IPS DF 6.9 (cell line): ENCODE data around the gene CABLES1.

ENCODE experiments used
- DNase-seq: peaks from one replicate; pipeline ENCODE4 v3.0.0-alpha.2; 2013; ENCODE audit warnings: low read depth, low spot score
- H3K27ac ChIP-seq: one replicate; pipeline ENCODE4 v1.5.1; 2013; ENCODE audit warnings: low read length, control low read depth
- H3K27me3 ChIP-seq: 2 replicates; pipeline ENCODE4 v1.6.1; 2013; ENCODE audit warnings: mild to moderate bottlenecking, low read length; ENCODE audit not compliant: control insufficient read depth, insufficient read depth
- H3K36me3 ChIP-seq: 2 replicates; pipeline ENCODE4 v1.6.1; 2013; ENCODE audit warnings: low read length; ENCODE audit not compliant: control insufficient read depth, insufficient read depth
- H3K4me1 ChIP-seq: 2 replicates; pipeline ENCODE4 v1.6.1; 2013; ENCODE audit warnings: low read length; ENCODE audit not compliant: control insufficient read depth, insufficient read depth
- H3K4me3 ChIP-seq: 2 replicates; pipeline ENCODE4 v1.5.1; 2013; ENCODE audit warnings: mild to moderate bottlenecking, low read length
- H3K9me3 ChIP-seq: 2 replicates; pipeline ENCODE4 v1.6.1; 2013; ENCODE audit warnings: low read length, inconsistent platforms; ENCODE audit not compliant: control insufficient read depth, insufficient read depth
- WGBS: extraction: QIAGEN DNeasy Blood & Tissue Kit; methylation state at CpG from one replicate; pipeline ENCODE4 v1.1.7; 2013; ENCODE audit warnings: mixed read lengths, missing lambda C conversion rate; ENCODE audit not compliant: insufficient read length, insufficient coverage; 5-methylcytosine and 5-hydroxymethylcytosine counted together

The CABLES1 gene

DNA sequence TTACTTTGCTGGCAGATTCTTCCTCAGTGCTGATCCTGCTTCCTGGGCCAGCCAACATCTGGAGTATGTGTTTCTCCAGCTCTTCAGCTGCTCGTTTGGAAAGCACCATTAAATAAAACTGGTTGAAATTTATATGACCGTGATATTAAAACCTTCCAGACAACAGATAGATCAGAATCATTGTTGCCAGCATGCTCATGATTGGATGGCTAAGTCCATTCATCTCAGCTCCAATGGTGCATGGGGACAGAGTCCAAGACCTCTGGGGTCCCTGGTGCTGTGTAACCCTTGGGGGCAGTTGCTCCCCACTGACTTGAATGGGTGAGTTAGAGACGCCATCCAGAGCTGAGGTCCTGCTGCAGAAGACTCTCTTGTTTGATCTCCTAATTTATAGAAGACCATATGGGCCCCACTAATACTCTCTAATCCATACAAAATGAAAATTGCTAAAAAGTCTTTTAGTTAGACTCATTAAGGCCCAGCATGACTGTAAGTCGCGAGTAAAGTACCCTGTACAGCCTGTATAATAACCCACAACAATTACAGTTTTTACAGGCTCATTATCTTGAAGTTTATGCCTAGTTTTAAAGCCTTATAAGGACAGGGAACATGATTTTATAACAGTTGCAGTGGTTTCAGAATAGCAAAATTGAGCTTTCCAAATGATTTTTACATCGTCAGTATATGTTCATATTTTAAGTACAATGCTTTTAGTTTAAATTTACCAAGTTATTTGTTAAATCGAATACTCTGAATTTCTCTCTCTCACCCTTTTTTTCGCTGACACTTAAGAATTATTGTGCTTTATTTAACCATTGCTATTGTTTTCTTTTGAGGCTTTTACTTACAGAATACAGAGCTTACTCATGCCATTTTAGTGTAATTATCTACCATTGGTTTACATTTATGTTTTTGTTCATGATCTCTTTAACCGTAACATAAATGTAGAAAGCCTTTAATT lies 60.0 kb downstream of the CABLES1 start:
- H3K27ac ChIP-seq = no peak overlapping the region
- peaks cover 2% of the 10 kb centered on the region; the same call in 1 of the 2 replicates for H3K36me3 ChIP-seq
- H3K4me3 ChIP-seq = no peak overlapping the region
- no peaks in the 10 kb centered on the region for H3K9me3 ChIP-seq
- no peaks in the 10 kb centered on the region for H3K27me3 ChIP-seq
- no peak for DNase-seq
- peaks cover 3% of the 10 kb centered on the region; the same call in 1 of the 2 replicates for H3K4me1 ChIP-seq
- WGBS = no CpG with 5 or more reads among the region's 9 CpGs

DNA sequence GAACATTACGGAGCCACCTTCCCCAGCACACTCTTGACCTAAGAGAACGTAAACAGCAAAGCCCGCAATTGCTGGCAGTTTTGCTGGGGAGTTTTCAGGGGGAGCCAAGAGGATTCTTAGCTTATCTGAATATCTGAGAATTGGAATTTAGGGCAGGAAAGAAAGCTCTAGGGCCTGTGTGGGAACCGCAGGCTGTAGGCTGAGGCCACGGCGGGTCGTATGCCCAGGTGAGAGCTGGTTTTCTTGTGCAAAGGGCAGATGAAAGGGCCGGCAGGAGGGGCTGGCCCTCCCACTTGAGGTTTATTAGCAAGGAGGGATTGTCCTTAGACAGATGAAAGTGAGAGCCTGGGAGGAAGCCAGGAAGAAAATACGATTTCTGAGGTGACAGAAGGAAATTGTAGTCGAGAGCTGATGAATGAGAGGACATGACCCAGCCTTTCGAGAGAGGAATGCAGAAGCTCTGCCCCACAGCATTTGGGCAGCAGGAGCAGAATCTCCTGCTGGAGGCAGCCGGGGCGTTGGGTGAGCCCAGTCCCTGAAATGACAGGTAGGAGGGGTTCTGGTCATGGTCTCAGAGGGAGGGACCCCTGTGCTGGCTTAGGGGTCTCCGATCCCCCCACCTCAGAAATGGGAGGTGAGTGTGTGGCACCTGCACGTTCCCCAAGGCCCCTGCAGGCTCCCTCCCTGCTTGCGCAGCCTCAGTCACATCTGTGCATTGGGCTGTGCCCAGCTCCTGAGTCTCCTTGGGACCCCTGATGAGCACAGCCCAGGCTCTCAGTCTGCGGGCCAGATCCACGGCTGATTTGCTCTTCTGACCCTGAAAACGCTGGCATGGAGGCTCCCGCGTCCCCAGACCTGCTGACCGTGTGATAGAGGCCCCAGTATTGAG lies 61.1 kb downstream of the CABLES1 start:
- no CpG with 5 or more reads among the region's 22 CpGs for WGBS
- Histone ChIP-seq H3K36me3 (peaks cover 2% of the 10 kb centered on the region; the same call in 1 of the 2 replicates), H3K9me3 (no peaks in the 10 kb centered on the region), H3K27me3 (no peaks in the 10 kb centered on the region), H3K4me3 (no peak overlapping the region), H3K27ac (no peak overlapping the region), H3K4me1 (peaks cover 3% of the 10 kb centered on the region; the same call in 1 of the 2 replicates)
- peak; percentile 16 for DNase-seq

- peaks cover 4% of the 10 kb centered on the region for H3K4me1 ChIP-seq
- whole genome bisulfite sequencing = no CpG with 5 or more reads among the region's 5 CpGs
Observed at GRCh38 chr18:23198217-23198845, 63.0 kb downstream of the CABLES1 start.

DNA sequence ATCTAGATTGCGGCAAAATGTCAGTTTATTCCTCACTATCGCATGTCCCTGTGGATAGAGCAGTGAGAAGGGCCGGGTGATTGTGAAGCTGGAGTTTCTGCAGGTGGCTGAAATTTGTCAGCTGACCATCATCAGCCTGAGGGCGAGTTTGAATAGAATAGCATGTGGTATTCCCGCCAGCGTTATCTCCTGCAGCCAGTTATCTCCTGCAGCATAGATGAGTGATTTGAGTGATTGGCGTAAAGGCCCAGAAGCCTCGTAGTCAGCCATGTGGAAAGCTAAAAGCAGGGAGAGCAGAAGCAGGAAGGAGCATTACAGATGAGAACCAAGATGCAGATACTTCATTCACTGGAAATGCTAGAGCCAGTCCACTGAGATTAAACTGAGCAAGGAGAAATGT lies 65.5 kb downstream of the CABLES1 start:
- no peaks in the 10 kb centered on the region for H3K27me3 ChIP-seq
- H3K9me3 ChIP-seq = no peaks in the 10 kb centered on the region
- no peak overlapping the region for H3K27ac ChIP-seq
- no CpG with 5 or more reads among the region's 8 CpGs for WGBS
- peaks cover 3% of the 10 kb centered on the region for H3K4me1 ChIP-seq
- H3K36me3 ChIP-seq = no peaks in the 10 kb centered on the region
- H3K4me3 ChIP-seq = no peak overlapping the region
- DNase-seq = no peak

More at GRCh38 chr18:23198217-23198845, 63.0 kb downstream of the CABLES1 start:
- Histone ChIP-seq H3K27ac (no peak overlapping the region), H3K9me3 (no peaks in the 10 kb centered on the region), H3K36me3 (peaks cover 2% of the 10 kb centered on the region; the same call in 1 of the 2 replicates), H3K4me3 (no peak overlapping the region), H3K27me3 (no peaks in the 10 kb centered on the region)
- no peak for DNase-seq

GRCh38 chr18:23201741-23202140 lies 66.5 kb downstream of the CABLES1 start:
- DNase-seq = no peak
- WGBS = 100% methylated on average over 1 of the region's 10 CpGs
- Histone ChIP-seq H3K27me3 (no peaks in the 10 kb centered on the region), H3K9me3 (no peaks in the 10 kb centered on the region), H3K4me1 (peaks cover 1% of the 10 kb centered on the region; the same call in 1 of the 2 replicates), H3K36me3 (no peaks in the 10 kb centered on the region), H3K4me3 (no peak overlapping the region), H3K27ac (no peak overlapping the region)

GRCh38 chr18:23203891-23204432 lies 68.7 kb downstream of the CABLES1 start:
- no peak overlapping the region for H3K27ac ChIP-seq
- WGBS = no CpG with 5 or more reads among the region's 15 CpGs
- H3K27me3 ChIP-seq = no peaks in the 10 kb centered on the region
- no peaks in the 10 kb centered on the region for H3K9me3 ChIP-seq
- no peak for DNase-seq
- peaks cover 2% of the 10 kb centered on the region; the same call in 1 of the 2 replicates for H3K36me3 ChIP-seq
- peaks cover 1% of the 10 kb centered on the region; the same call in 1 of the 2 replicates for H3K4me1 ChIP-seq
- H3K4me3 ChIP-seq = no peak overlapping the region

DNA sequence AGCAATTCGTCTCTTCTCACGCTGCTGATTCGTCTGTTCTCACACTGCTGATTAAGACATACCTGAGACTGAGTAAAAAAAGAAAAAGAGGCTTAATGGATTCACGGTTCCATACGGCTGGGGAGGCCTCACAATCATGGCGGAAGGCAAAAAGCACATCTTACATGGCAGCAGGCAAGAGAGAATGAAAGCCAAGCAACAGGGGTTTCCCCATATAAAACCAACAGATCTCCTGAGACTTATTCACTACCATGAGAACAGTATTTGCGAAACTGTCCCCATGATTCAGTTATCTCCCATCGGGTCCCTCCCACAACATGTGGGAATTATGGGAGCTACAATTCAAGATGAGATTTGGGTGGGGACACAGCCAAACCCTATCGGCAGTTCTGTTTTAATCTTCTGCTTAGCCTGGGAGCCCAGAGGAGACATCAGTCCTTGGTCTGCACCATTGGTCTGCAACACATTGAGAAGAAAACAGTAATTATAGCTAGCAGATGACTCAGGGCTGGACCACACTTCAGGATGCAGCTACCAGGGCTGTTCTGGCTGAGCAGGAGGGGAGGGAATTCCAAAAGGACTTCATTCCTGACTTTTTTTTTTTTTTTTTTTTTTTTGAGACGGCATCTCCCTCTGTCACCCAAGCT lies 69.4 kb downstream of the CABLES1 start:
- no peak overlapping the region for H3K4me3 ChIP-seq
- peaks cover 2% of the 10 kb centered on the region; the same call in 1 of the 2 replicates for H3K36me3 ChIP-seq
- H3K27me3 ChIP-seq = no peaks in the 10 kb centered on the region
- WGBS = no CpG with 5 or more reads among the region's 10 CpGs
- no peaks in the 10 kb centered on the region for H3K9me3 ChIP-seq
- H3K4me1 ChIP-seq = peaks cover 1% of the 10 kb centered on the region; the same call in 1 of the 2 replicates
- no peak overlapping the region for H3K27ac ChIP-seq
- no peak for DNase-seq

GRCh38 chr18:23205980-23206379 lies 70.7 kb downstream of the CABLES1 start:
- H3K36me3 ChIP-seq = peaks cover 2% of the 10 kb centered on the region; the same call in 1 of the 2 replicates
- H3K27me3 ChIP-seq = no peaks in the 10 kb centered on the region
- H3K4me3 ChIP-seq = no peak overlapping the region
- DNase-seq = no peak
- H3K4me1 ChIP-seq = peaks cover 1% of the 10 kb centered on the region; the same call in 1 of the 2 replicates
- H3K9me3 ChIP-seq = no peaks in the 10 kb centered on the region
- no peak overlapping the region for H3K27ac ChIP-seq
- no CpG with 5 or more reads among the region's 9 CpGs for WGBS

DNA sequence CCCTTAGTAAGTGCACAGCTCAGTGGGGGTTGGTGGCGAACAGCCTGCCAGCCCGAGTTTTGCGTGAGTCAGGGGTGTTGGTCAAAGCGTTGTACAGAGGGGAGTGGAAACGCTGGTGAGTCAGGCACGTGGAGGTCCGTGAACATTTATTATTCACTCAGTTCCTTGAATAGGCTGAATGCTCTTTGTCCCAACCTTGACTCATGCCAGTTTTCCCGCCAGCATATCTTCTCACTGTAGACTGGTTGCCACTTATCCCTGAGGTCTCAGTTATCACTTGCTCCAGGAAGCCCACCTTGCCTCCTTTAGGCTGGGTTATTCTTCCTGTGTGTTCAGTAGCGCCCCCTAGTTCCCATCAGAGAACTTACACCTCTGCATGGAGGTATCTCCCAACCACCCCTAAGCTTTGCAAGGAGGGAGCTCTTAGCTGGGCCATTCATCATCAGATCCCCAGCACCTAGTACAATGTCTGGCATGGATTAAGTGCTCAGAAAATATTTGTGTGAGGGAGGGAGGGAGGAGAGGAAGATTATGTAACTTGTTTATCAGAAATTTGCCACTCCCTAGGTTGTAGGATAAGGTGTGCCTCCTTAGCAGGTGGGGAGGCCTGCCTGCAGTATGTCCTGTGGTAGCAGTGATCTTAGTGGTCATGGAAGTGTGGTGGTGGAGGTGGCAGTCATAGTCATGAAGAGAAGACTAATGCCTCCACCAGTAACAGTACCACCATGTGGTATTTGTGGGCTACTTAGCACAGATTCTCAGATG lies 72.1 kb downstream of the CABLES1 start:
- peaks cover 2% of the 10 kb centered on the region; the same call in 1 of the 2 replicates for H3K36me3 ChIP-seq
- WGBS = no CpG with 5 or more reads among the region's 9 CpGs
- H3K4me3 ChIP-seq = no peak overlapping the region
- H3K9me3 ChIP-seq = no peaks in the 10 kb centered on the region
- DNase-seq = peak; percentile 37
- H3K27ac ChIP-seq = no peak overlapping the region
- H3K4me1 ChIP-seq = peaks cover 1% of the 10 kb centered on the region; the same call in 1 of the 2 replicates
- H3K27me3 ChIP-seq = no peaks in the 10 kb centered on the region
